Activated CD4-positive, alpha-beta memory T cell treated with anti-CD3 and anti-CD28 coated beads for 36 hours (primary cell): Measurements from ENCODE around the gene ST6GALNAC5. TPM values are rescaled to one million over a fixed set of nuclear protein-coding genes. Genes with fewer than 3 reads are reported as not detected.
A peak's percentile ranks its signal among the peaks of the same experiment; 100 is the strongest.

Experiments used
- CTCF ChIA-PET: fragments of 350-600 bp; sonication (Branson Sonifier 250); formaldehyde crosslinking; loops from one replicate; lab custom pipeline; 2021; ENCODE audit warnings: antibody characterized with exemption, inconsistent platforms; lab: Charles Lee
- POLR2A ChIA-PET: fragments of 350-600 bp; sonication (Branson Sonifier 250); formaldehyde crosslinking; loops from one replicate; lab custom pipeline; 2021; ENCODE audit warnings: antibody characterized with exemption; lab: Charles Lee
- DNase-seq: peaks from one replicate; pipeline ENCODE4 v3.0.0-alpha.2; 2020
- H3K27ac Mint-ChIP-seq: one replicate; pipeline ENCODE4 v1.8.0; 2021; ENCODE audit warnings: mixed read lengths
- H3K27me3 Mint-ChIP-seq: one replicate; pipeline ENCODE4 v1.8.0; 2021; ENCODE audit warnings: mixed read lengths
- H3K36me3 Mint-ChIP-seq: one replicate; pipeline ENCODE4 v1.8.0; 2021; ENCODE audit warnings: mixed read lengths
- H3K4me1 Mint-ChIP-seq: one replicate; pipeline ENCODE4 v1.8.0; 2021; ENCODE audit warnings: low read depth, mixed read lengths
- H3K4me3 Mint-ChIP-seq: one replicate; pipeline ENCODE4 v1.8.0; 2021; ENCODE audit warnings: mild to moderate bottlenecking, mixed read lengths
- H3K9me3 Mint-ChIP-seq: one replicate; pipeline ENCODE4 v1.8.0; 2021; ENCODE audit warnings: mixed read lengths
- intact Hi-C: fragments of 100-400 bp; cut with micrococcal nuclease; formaldehyde crosslinking; loops from one replicate; pipeline ENCODE4 v1.15.1; 2023
- total RNA-seq, 2 experiments: library from RNA; stranded (reverse); gene quantifications; one replicate each; pipeline ENCODE4 v1.2.3, GENCODE V29; 2021

Gene ST6GALNAC5
- total RNA-seq, 2 experiments from 2014 or later, result not detected

DNA sequence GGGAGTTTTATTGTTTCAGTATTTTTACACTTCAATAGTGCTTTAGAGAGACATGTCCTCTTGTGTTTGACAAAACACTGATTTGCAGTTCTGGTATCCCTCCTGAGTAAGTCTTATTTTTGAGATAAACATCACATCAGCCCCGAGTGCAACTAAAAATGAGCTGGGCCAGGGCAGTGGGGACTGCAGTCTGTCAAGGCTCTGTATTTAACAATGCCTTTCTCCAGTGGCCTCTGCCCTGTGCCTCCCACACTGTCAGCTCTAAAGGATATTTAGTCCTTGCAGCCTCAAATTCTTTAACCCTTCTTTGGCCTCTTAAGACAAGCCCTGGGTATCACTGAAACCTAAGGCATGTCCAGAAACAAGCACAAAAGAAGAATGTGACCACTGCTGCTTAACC is 160.6 kb downstream of the ST6GALNAC5 start:
- H3K27ac Mint-ChIP-seq, result no peak overlapping the region
- peaks cover 17% of the 10 kb centered on the region for H3K27me3 Mint-ChIP-seq
- H3K9me3 Mint-ChIP-seq, result no peaks in the 10 kb centered on the region
- no peaks in the 10 kb centered on the region for H3K36me3 Mint-ChIP-seq
- H3K4me3 Mint-ChIP-seq, result no peak overlapping the region
- POLR2A ChIA-PET, result no interaction called here
- H3K4me1 Mint-ChIP-seq, result no peaks in the 10 kb centered on the region
- CTCF ChIA-PET, result no interaction called here
- DNase-seq, result no peak
- intact Hi-C loops, result no loop called here

DNA sequence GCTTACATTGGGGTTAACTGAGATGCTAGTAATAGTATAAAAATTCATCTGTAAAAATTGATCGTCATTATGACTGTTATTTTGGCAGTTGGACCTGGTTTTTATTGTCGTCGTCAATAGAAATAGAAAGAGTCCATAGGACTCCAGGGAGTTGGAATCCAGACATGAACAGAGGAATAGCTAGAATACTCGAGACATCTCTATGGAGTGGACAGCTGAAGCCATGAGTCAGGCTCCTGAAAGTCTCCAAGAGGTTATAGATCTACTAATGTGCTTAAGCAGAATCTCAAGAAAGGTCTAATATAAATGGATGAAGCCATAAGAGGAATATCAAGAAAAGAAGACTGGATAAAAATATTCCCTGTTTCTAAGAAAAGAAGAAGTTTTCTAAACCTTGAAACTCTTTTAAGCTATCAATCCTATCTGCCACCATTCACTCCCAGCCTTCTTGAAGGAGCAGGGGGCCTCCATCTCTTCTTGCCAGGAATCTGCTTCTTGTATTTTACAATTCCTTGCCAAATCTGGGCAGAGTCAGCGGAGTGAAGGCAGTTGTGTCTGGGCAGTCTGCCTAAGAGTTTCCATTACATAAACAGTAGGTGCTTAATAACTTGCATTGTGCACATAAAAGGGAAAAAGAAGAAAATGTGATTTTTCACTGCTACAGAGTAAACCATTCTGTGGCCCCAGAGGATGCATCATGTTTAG is 163.3 kb downstream of the ST6GALNAC5 start:
- ChIA-PET CTCF (interaction anchor here (0.7 kb wide), 1 partner anchor 950 kb away, joined by 3 read pairs; no protein-coding TSS in a partner anchor), POLR2A (no interaction called here)
- Mint-ChIP-seq H3K4me3 (no peak overlapping the region), H3K27ac (no peak overlapping the region), H3K4me1 (no peaks in the 10 kb centered on the region), H3K36me3 (no peaks in the 10 kb centered on the region), H3K27me3 (peaks cover 19% of the 10 kb centered on the region), H3K9me3 (no peaks in the 10 kb centered on the region)
- intact Hi-C loops, result no loop called here
- DNase-seq, result no peak

DNA sequence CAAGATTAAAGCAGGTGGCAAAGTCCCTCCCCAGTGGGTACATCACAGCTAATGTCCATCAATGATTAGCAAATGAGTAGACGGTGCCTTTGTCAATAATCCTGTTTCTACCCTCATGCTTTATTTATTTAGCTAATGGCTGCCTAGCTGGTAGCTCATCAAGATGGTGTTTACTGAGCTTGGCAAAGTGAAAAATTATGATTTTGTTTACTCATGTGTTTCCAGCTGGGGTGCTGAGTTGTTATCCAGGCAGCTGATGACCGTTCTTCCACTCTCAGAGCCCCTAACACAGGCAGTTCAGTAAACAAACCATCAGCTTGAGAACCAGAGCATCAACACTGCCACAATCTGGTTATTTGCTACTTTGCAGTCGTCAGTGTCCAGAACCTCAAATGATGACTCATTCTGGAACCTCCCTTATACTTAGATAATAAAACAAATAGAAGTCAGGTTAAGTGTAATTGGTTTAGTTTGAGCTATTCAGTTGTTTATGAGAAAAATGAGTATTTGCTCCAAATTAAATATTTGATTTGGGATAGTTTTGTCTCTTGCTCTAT is 163.9 kb downstream of the ST6GALNAC5 start:
- Mint-ChIP-seq H3K9me3 (no peaks in the 10 kb centered on the region), H3K4me3 (no peak overlapping the region), H3K4me1 (no peaks in the 10 kb centered on the region), H3K27ac (no peak overlapping the region), H3K27me3 (peaks cover 19% of the 10 kb centered on the region), H3K36me3 (no peaks in the 10 kb centered on the region)
- ChIA-PET CTCF (interaction anchor here (0.7 kb wide), 1 partner anchor 949 kb away, joined by 3 read pairs; no protein-coding TSS in a partner anchor), POLR2A (no interaction called here)
- intact Hi-C loops, result no loop called here
- DNase-seq, result no peak

DNA sequence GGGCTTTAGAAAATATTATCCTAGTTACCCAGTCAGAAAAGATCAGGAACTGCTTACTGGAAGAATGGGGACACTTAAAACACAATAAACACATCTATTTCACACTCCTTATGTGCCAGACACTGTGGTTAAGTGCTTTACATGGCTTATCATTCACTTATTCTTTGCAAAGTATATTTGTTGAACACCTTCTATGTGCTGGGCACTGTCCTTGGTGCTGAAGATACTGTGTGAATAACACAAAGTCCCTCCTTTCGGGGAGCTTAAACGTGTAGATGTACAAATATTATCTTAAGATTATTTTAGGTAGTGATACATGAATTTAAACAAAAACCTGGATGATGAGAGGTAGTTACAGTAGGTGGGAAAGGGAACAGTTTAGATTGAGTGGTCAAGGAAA is 169.3 kb downstream of the ST6GALNAC5 start:
- ChIA-PET POLR2A (no interaction called here), CTCF (no interaction called here)
- peaks cover 16% of the 10 kb centered on the region for H3K27me3 Mint-ChIP-seq
- peaks cover 6% of the 10 kb centered on the region for H3K9me3 Mint-ChIP-seq
- no peaks in the 10 kb centered on the region for H3K36me3 Mint-ChIP-seq
- no peak for DNase-seq
- intact Hi-C loops, result no loop called here
- no peak overlapping the region for H3K4me3 Mint-ChIP-seq
- no peak overlapping the region for H3K27ac Mint-ChIP-seq
- no peaks in the 10 kb centered on the region for H3K4me1 Mint-ChIP-seq

DNA sequence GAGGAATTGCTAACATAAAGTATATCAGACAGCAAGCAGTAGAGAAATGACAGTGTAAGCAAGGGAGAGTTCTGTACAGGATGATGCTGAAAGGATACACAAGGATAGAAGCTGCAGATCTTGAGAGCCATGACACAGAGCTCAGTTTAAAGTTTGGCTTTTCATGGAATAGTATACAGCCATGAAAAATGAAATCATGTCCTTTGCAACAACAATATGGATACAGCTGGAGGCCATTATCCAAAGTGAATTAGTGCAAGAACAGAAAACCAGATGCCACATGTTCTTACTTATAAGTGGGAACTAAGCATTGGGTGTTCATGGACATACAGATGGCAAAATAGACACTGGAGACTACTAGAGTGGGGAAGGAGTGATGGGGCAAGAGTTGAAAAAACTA is 169.8 kb downstream of the ST6GALNAC5 start:
- no peak overlapping the region for H3K27ac Mint-ChIP-seq
- no peaks in the 10 kb centered on the region for H3K4me1 Mint-ChIP-seq
- DNase-seq, result no peak
- CTCF ChIA-PET, result no interaction called here
- H3K27me3 Mint-ChIP-seq, result peaks cover 13% of the 10 kb centered on the region
- no peaks in the 10 kb centered on the region for H3K36me3 Mint-ChIP-seq
- POLR2A ChIA-PET, result no interaction called here
- no peak overlapping the region for H3K4me3 Mint-ChIP-seq
- intact Hi-C loops, result no loop called here
- H3K9me3 Mint-ChIP-seq, result peaks cover 6% of the 10 kb centered on the region

DNA sequence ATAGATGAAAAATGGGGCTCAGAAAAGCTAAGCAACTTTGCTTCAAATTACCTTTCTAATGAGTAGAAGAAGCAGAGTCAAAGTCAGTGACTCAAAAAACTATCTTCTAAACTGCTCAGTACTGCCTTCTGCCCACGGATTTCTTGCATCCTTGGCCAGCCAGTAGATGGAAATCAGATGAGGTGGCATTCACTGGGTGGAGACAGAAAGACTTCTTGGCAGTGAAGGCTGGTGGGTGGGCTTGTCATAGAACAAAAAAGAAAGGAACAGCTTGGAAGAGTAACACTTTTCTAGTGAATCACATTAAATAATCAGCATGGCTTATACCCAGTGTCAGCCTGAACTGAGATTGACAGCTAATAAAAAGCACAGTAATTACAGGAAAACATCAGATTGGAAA is 170.7 kb downstream of the ST6GALNAC5 start:
- Mint-ChIP-seq H3K27ac (no peak overlapping the region), H3K9me3 (peaks cover 6% of the 10 kb centered on the region), H3K4me3 (no peak overlapping the region), H3K4me1 (no peaks in the 10 kb centered on the region), H3K36me3 (no peaks in the 10 kb centered on the region), H3K27me3 (peaks cover 8% of the 10 kb centered on the region)
- DNase-seq, result no peak
- POLR2A ChIA-PET, result no interaction called here
- intact Hi-C loops, result no loop called here
- CTCF ChIA-PET, result no interaction called here

DNA sequence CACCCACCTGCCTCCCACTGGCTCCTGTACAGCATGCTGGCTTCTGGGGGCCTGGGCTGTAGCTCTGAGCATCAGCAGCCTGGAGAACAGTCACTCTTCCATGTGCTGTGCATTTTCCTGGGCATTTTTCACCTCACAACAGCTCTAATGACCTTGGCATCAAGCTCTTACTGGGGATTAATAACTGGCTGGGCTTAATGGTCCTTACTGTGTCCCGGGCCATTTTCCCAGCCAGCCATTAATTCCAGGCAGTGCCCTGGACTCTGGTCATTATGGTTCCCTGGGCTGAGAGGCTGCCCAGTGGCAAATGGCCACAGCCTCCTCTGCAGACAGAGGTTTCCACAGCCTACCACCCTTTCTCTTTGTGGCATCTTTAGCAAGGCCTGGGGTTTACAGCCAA is 171.8 kb downstream of the ST6GALNAC5 start:
- CTCF ChIA-PET, result no interaction called here
- Mint-ChIP-seq H3K9me3 (peaks cover 6% of the 10 kb centered on the region), H3K36me3 (no peaks in the 10 kb centered on the region), H3K27ac (no peak overlapping the region), H3K4me3 (no peak overlapping the region), H3K4me1 (no peaks in the 10 kb centered on the region), H3K27me3 (peaks cover 10% of the 10 kb centered on the region)
- POLR2A ChIA-PET, result no interaction called here
- DNase-seq, result no peak
- intact Hi-C loops, result no loop called here

DNA sequence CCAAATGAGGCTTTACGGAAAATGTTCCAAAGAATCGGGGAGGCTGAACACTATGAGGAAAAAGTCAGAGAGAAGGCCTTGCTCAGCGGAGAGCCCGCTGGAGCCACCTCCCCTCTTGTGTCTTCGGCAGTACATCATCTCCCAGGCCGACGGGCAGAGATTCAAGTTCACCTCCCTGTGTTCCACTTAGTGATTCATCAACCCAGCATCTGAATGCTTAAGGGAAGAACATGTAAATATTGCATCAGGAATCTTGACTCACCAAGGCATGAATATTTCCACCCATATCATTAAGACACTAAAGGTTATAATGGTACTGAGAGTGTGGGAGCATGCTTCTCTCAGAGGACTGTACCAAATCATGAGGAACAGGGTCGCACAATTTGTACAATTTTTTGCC is 172.5 kb downstream of the ST6GALNAC5 start:
- CTCF ChIA-PET, result no interaction called here
- peaks cover 6% of the 10 kb centered on the region for H3K9me3 Mint-ChIP-seq
- POLR2A ChIA-PET, result no interaction called here
- H3K4me1 Mint-ChIP-seq, result no peaks in the 10 kb centered on the region
- no peak for DNase-seq
- no peak overlapping the region for H3K27ac Mint-ChIP-seq
- peaks cover 8% of the 10 kb centered on the region for H3K27me3 Mint-ChIP-seq
- H3K36me3 Mint-ChIP-seq, result no peaks in the 10 kb centered on the region
- H3K4me3 Mint-ChIP-seq, result no peak overlapping the region
- intact Hi-C loops, result no loop called here

DNA sequence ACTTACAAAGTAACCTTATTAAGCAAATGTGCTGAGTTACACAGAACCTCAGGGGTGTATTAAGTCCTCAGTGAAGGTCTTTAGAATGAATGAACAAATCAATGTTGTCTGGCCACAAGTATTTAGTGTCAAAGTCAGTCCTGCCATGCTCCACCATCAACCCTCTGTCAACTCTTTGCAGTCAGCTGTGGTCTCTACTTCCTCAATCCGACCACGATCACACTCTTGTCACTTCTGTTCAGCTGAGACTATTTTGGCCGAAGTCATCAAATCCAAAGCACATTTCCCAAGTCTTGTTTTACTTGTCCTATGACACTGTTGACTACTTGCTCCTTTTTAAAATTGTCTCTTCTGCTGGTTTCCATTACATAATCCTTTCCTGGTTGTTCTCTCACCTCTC is 173.5 kb downstream of the ST6GALNAC5 start:
- no peak overlapping the region for H3K27ac Mint-ChIP-seq
- CTCF ChIA-PET, result no interaction called here
- intact Hi-C loops, result no loop called here
- H3K36me3 Mint-ChIP-seq, result no peaks in the 10 kb centered on the region
- no peak overlapping the region for H3K4me3 Mint-ChIP-seq
- H3K9me3 Mint-ChIP-seq, result peaks cover 6% of the 10 kb centered on the region
- POLR2A ChIA-PET, result no interaction called here
- no peaks in the 10 kb centered on the region for H3K4me1 Mint-ChIP-seq
- no peak for DNase-seq
- peaks cover 8% of the 10 kb centered on the region for H3K27me3 Mint-ChIP-seq

DNA sequence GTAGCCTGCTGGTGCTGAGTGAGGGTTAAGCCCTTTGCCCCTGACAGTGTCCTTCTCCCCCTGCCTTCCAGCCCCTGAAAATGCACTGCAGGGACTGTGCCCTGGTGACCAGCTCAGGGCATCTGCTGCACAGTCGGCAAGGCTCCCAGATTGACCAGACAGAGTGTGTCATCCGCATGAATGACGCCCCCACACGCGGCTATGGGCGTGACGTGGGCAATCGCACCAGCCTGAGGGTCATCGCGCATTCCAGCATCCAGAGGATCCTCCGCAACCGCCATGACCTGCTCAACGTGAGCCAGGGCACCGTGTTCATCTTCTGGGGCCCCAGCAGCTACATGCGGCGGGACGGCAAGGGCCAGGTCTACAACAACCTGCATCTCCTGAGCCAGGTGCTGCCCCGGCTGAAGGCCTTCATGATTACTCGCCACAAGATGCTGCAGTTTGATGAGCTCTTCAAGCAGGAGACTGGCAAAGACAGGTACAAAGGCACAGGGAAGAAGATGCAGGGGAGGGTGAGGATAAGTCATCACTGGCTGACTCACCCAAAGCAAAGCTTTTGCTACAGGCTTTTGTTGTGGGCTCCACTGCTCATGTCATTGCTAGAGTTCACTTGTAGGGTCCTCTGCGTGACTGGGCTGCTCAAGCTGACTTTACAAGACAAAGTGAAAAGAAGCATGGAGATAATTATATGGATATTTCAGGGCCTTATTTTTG is 177.0 kb downstream of the ST6GALNAC5 start:
- DNase-seq, result peak; percentile 15
- intact Hi-C loops, result no loop called here
- H3K27me3 Mint-ChIP-seq, result peaks cover 5% of the 10 kb centered on the region
- H3K27ac Mint-ChIP-seq, result no peak overlapping the region
- CTCF ChIA-PET, result no interaction called here
- no peaks in the 10 kb centered on the region for H3K36me3 Mint-ChIP-seq
- H3K9me3 Mint-ChIP-seq, result no peaks in the 10 kb centered on the region
- POLR2A ChIA-PET, result no interaction called here
- H3K4me1 Mint-ChIP-seq, result peaks cover 11% of the 10 kb centered on the region
- no peak overlapping the region for H3K4me3 Mint-ChIP-seq

DNA sequence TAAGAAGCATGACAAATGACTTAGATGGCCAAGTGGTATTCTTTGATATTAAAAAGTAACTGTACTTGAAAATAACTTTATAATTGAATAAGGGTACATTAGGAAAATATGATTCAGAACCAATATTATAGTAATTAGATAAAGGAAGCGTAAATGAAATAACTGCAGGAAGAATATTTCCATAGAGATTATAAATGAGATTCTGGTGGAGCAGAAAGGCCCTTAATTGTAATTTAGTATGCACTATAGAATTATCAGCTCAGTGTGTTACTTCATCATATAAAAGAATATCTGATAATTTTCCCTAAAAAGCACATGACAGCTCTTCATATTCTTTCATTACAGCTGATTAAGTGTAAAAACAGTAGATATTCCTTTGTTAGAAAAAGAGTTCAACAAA is 180.3 kb downstream of the ST6GALNAC5 start:
- H3K4me3 Mint-ChIP-seq, result no peak overlapping the region
- intact Hi-C loops, result no loop called here
- no peak overlapping the region for H3K27ac Mint-ChIP-seq
- ChIA-PET CTCF (no interaction called here), POLR2A (no interaction called here)
- no peak for DNase-seq
- peaks cover 2% of the 10 kb centered on the region for H3K27me3 Mint-ChIP-seq
- peaks cover 11% of the 10 kb centered on the region for H3K4me1 Mint-ChIP-seq
- no peaks in the 10 kb centered on the region for H3K9me3 Mint-ChIP-seq
- H3K36me3 Mint-ChIP-seq, result no peaks in the 10 kb centered on the region

DNA sequence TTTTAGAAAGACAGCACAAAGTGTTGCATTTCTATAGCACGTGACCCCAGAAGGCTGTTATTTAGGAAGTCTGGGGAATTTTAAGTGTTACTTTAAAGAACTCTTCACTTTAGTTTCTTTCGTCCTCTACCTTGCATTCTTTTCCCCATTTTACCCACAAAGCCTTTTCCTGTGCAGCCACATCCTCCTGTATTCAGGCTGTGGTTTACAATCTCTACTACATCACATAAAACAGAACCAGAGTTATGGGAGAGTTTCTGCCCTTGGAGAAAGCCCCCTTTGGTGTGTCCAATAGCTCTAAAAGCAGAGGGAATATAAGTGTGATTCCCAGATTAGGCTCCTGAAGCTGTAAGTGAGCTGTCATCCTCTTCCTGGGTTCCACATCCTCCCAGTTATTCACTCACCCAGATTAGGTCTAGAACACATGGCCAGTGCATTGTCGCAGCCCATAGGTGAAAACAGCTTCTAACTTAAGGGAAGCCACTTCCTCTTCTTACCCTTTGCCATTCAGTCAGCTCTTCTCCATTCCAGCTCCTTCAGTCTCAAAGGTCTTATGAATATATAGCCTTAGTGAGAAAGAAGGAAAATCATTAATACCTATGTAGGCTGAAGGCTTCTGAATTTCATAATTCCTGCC is 180.8 kb downstream of the ST6GALNAC5 start:
- peaks cover 2% of the 10 kb centered on the region for H3K27me3 Mint-ChIP-seq
- H3K9me3 Mint-ChIP-seq, result no peaks in the 10 kb centered on the region
- intact Hi-C loops, result no loop called here
- H3K36me3 Mint-ChIP-seq, result no peaks in the 10 kb centered on the region
- ChIA-PET CTCF (no interaction called here), POLR2A (no interaction called here)
- H3K4me1 Mint-ChIP-seq, result peaks cover 11% of the 10 kb centered on the region
- no peak overlapping the region for H3K4me3 Mint-ChIP-seq
- no peak overlapping the region for H3K27ac Mint-ChIP-seq
- DNase-seq, result no peak
